K562 (cell line): ENCODE measurements around the gene KCTD6. TPM values are rescaled to one million over a fixed set of nuclear protein-coding genes. Genes with fewer than 3 reads are reported as not detected.

Source experiments
- ATAC-seq: fragments of 200-7000 bp; cut with Tn5 transposase; 3 replicates; pipeline ENCODE4 v1.9.1; 2020; ENCODE audit warnings: moderate library complexity
- BruUV-seq: library from RNA; stranded (reverse); fragments of 400-500 nt; replicated peaks from 2 replicates; lab custom pipeline; 2021; lab: Mats Ljungman, UMichigan
- CTCF ChIA-PET: fragments of 300-600 bp; formaldehyde crosslinking; extraction: SDS; loops from one replicate; lab custom pipeline; 2021; ENCODE audit warnings: low intra/inter-chr PET ratio; lab: Yijun Ruan, JAX
- POLR2A ChIA-PET: fragments of 300-600, 350-650 bp; sonication (Branson Sonifier 250); formaldehyde crosslinking; extraction: SDS; loops from one replicate; lab custom pipeline; 2021; ENCODE audit warnings: antibody characterized with exemption, inconsistent platforms; lab: Yijun Ruan, JAX
- DNase-seq, 4 experiments: peaks; one replicate each; pipeline versions ENCODE4 v3.0.0 to v3.0.0-alpha.2; 2011 to 2018; ENCODE audit warnings: low spot score in 3 of 4, mixed read lengths in 3 of 4; ENCODE audit errors: extremely low read depth in 1 of 4
- FAIRE-seq: peaks from 2 replicates; lab custom pipeline; 2011; peaks lifted over from hg19 to GRCh38; lab: Jason Lieb, UNC
- H2AFZ ChIP-seq: 2 replicates; pipeline ENCODE4 v1.6.0; 2011; ENCODE audit warnings: low read depth, low read length, control low read depth, inconsistent platforms
- H3K27ac ChIP-seq: fragments of 200-600 bp; 3 replicates; pipeline ENCODE4 v1.8.0; 2011; ENCODE audit warnings: low read depth, mild to moderate bottlenecking, control low read depth, inconsistent platforms, low read length, moderate library complexity, mixed read lengths; ENCODE audit errors: extremely low read depth
- H3K27me3 ChIP-seq, 2 experiments: fragments of 300-600 bp in 1 of 2; 2 replicates in 1 of 2; 3 replicates in 1 of 2; pipeline versions ENCODE4 v1.6.0 to v1.8.0; 2011; ENCODE audit warnings: inconsistent platforms in 2 of 2, low read length in 2 of 2, mild to moderate bottlenecking in 1 of 2, mixed read lengths in 1 of 2, moderate library complexity in 1 of 2; ENCODE audit not compliant: control insufficient read depth in 2 of 2, insufficient read depth in 2 of 2
- H3K36me3 ChIP-seq: fragments of 300-600 bp; 3 replicates; pipeline ENCODE4 v1.8.0; 2011; ENCODE audit warnings: mild to moderate bottlenecking, low read length, inconsistent platforms; ENCODE audit not compliant: control insufficient read depth, insufficient read depth
- H3K4me1 ChIP-seq, 2 experiments: fragments of 200-600 bp in 1 of 2; replicated peaks in 1 of 2; 2 replicates in 1 of 2; 3 replicates in 1 of 2; pipeline versions ENCODE4 v1.5.1 to v1.8.0; 2011; ENCODE audit warnings: inconsistent platforms in 2 of 2, low read length in 2 of 2, mild to moderate bottlenecking in 1 of 2, mixed read lengths in 1 of 2, moderate library complexity in 1 of 2; ENCODE audit not compliant: control insufficient read depth in 2 of 2, insufficient read depth in 2 of 2
- H3K4me2 ChIP-seq: 2 replicates; pipeline ENCODE4 v1.6.1; 2011; ENCODE audit warnings: low read length, control low read depth, inconsistent platforms, mixed read lengths; ENCODE audit not compliant: insufficient read depth
- H3K4me3 ChIP-seq: fragments of 200-600 bp; sonication (generic), shearing (Covaris generic); 2 replicates; pipeline ENCODE4 v1.5.1; 2016; ENCODE audit warnings: control low read depth, inconsistent platforms
- H3K79me2 ChIP-seq: fragments of 200-600 bp; 3 replicates; pipeline ENCODE4 v1.8.0; 2011; ENCODE audit warnings: low read length, inconsistent platforms; ENCODE audit not compliant: control insufficient read depth, insufficient read depth
- H3K9ac ChIP-seq, 2 experiments: 2 replicates each; pipeline versions ENCODE4 v1.6.0 to v1.6.1; 2011; ENCODE audit warnings: low read depth in 2 of 2, low read length in 2 of 2, control low read depth in 1 of 2, inconsistent platforms in 1 of 2, mild to moderate bottlenecking in 1 of 2, mixed read lengths in 1 of 2; ENCODE audit not compliant: insufficient read depth in 1 of 2
- H3K9me1 ChIP-seq: one replicate; pipeline ENCODE4 v1.6.0; 2011; ENCODE audit warnings: inconsistent platforms, mild to moderate bottlenecking, low read length, moderate library complexity; ENCODE audit not compliant: control insufficient read depth, insufficient read depth
- H3K9me3 ChIP-seq: replicated peaks from 2 replicates; pipeline ENCODE4 v1.5.1; 2011; ENCODE audit warnings: low read depth, low read length, inconsistent platforms; ENCODE audit not compliant: control insufficient read depth, insufficient read depth
- H4K20me1 ChIP-seq: replicated peaks from 2 replicates; pipeline ENCODE4 v1.6.1; 2011; ENCODE audit warnings: low read length, inconsistent platforms, mixed read lengths; ENCODE audit not compliant: control insufficient read depth, insufficient read depth
- ARNT ChIP-seq, 2 experiments: fragments of 450-650 bp; IDR thresholded peaks; 2 replicates each; pipeline ENCODE4 v1.6.1; 2016; ENCODE audit warnings: mild to moderate bottlenecking in 1 of 2
- HNRNPH1 ChIP-seq: fragments of 200-400 bp; formaldehyde crosslinking; optimal IDR thresholded peaks from 2 replicates; pipeline ENCODE3; 2017; ENCODE audit warnings: low read depth, mild to moderate bottlenecking, low read length, moderate library complexity
- KDM4B ChIP-seq, 2 experiments: fragments of 450-650 bp in 1 of 2; sonication (generic) in 1 of 2; IDR thresholded peaks; 2 replicates each; pipeline ENCODE4 v1.6.1; 2016 to 2017; ENCODE audit warnings: borderline replicate concordance in 2 of 2, antibody characterized with exemption in 1 of 2, low read depth in 1 of 2, mild to moderate bottlenecking in 1 of 2
- WGBS: fragments of 100-300 bp; shearing (Covaris generic); methylation state at CpG from one replicate; pipeline ENCODE4 v1.1.6; 2016; ENCODE audit warnings: low coverage, mixed read lengths; ENCODE audit not compliant: insufficient coverage; ENCODE audit errors: missing lambda C conversion rate; 5-methylcytosine and 5-hydroxymethylcytosine counted together
- in situ Hi-C: fragments of 300-500 bp; cut with MboI; formaldehyde crosslinking; loops from 4 replicates; pipeline ENCODE4 v1.15.0; 2018; ENCODE audit warnings: inconsistent platforms, mixed read lengths
- intact Hi-C: fragments of 100-400 bp; cut with micrococcal nuclease; formaldehyde crosslinking; loops from 2 replicates; pipeline ENCODE4 v1.14.2; 2022
- polyA plus RNA-seq, 8 experiments: library from polyadenylated mRNA; depleted of rRNA in 4 of 8; stranded (reverse) in 5 of 8; unstranded in 3 of 8; fragments of >200 nt; fragmentation: Nextera tagmentation in 2 of 8; fragmentation: Illumina TruSeq in 1 of 8; extraction: Ambion mirVana in 2 of 8; extraction: Trizol in 1 of 8; gene quantifications; 2 replicates each; pipeline versions ENCODE4 v1.2.1 to v1.2.3, GENCODE V29; 2011 to 2014; ENCODE audit warnings: inconsistent platforms in 1 of 8, missing spikeins in 1 of 8
- total RNA-seq, 7 experiments: library from RNA; depleted of rRNA in 6 of 7; stranded (reverse); fragments of >200 nt in 6 of 7; fragmentation: Illumina TruSeq in 2 of 7; extraction: Trizol in 2 of 7; gene quantifications; 2 replicates each; pipeline versions ENCODE4 v1.2.1 to v1.2.3, GENCODE V29; 2011 to 2021; ENCODE audit warnings: low replicate concordance in 1 of 7

The KCTD6 gene
- total and polyA plus RNA-seq, 9 of the 15 experiments (the other 6 are each of a cell fraction or from before 2014, with no cell fraction given), result 2.1 to 5.9 (median 4.5) TPM

GRCh38 chr3:58531555-58531954, 39.7 kb downstream of the KCTD6 start:
- no peak for ATAC-seq
- Histone ChIP-seq H2AFZ (no peak overlapping the region), H3K9me3 (no peaks in the 10 kb centered on the region), H3K9me1 (no peaks in the 10 kb centered on the region), H3K79me2 (no peaks in the 10 kb centered on the region), H3K27ac (no peak overlapping the region), H3K36me3 (no peaks in the 10 kb centered on the region), H3K4me3 (no peak overlapping the region), H3K4me2 (no peak overlapping the region), H3K4me1 (peaks cover 7 to 13% of the 10 kb centered on the region in 2 experiments; a peak in 3 of 5 replicates), H3K27me3 (peaks cover 0 to 5% of the 10 kb centered on the region in 2 experiments; a peak in 1 of 5 replicates), H4K20me1 (no peaks in the 10 kb centered on the region), H3K9ac (no peak overlapping the region)
- intact Hi-C loops, result loop anchor here (5.0 kb wide), 2 partner anchors 209 to 344 kb away; no protein-coding TSS in a partner anchor
- DNase-seq, result no peak
- BruUV-seq, result no TSS peak
- no peak for FAIRE-seq
- TF ChIP-seq HNRNPH1, result no peak
- TF ChIP-seq KDM4B (IDR thresholded peaks at IDR 0.05; ENCODE audit: borderline replicate concordance in 2 of 2, low read depth in 1 of 2), result no peak
- WGBS, result 10% methylated on average over 7 of the region's 7 CpGs
- in situ Hi-C loops, result loop anchor here (5.0 to 10.0 kb wide), 3 partner anchors 104 to 347 kb away; no protein-coding TSS in a partner anchor
- POLR2A ChIA-PET, result interaction anchor here (0.7 kb wide), 1 partner anchor 181 kb away, joined by 4 read pairs; no protein-coding TSS in a partner anchor
- CTCF ChIA-PET, result interaction anchor here (1.1 to 2.2 kb wide), 3 partner anchors 8 to 225 kb away, joined by 4 to 7 read pairs (median 4); partner anchors contain the start of gene HTD2

- no peak overlapping the region for H3K4me2 ChIP-seq
- no peak overlapping the region for H3K27ac ChIP-seq
- DNase-seq (no peak), FAIRE-seq (no peak), ATAC-seq (no peak)
- no peaks in the 10 kb centered on the region for H3K79me2 ChIP-seq
- in situ Hi-C loops (loop anchor here (5.0 to 10.0 kb wide), 3 partner anchors 105 to 347 kb away; no protein-coding TSS in a partner anchor), intact Hi-C loops (loop anchor here (1.0 to 5.0 kb wide), 5 partner anchors 41 to 345 kb away; no protein-coding TSS in a partner anchor)
- BruUV-seq, result no TSS peak
- POLR2A ChIA-PET, result interaction anchor here (0.7 kb wide), 1 partner anchor 181 kb away, joined by 4 read pairs; no protein-coding TSS in a partner anchor
- no peak overlapping the region for H2AFZ ChIP-seq
- H3K4me3 ChIP-seq, result no peak overlapping the region
- no peaks in the 10 kb centered on the region for H3K36me3 ChIP-seq
- peaks cover 0 to 5% of the 10 kb centered on the region in 2 experiments; a peak in 1 of 5 replicates for H3K27me3 ChIP-seq
- WGBS, result 0% methylated on average over 1 of the region's 2 CpGs
- CTCF ChIA-PET, result interaction anchor here (0.7 to 2.2 kb wide), 6 partner anchors 9 to 345 kb away, joined by 3 to 7 read pairs (median 4); partner anchors contain the start of gene HTD2
- peaks cover 7 to 13% of the 10 kb centered on the region in 2 experiments; a peak in 3 of 5 replicates for H3K4me1 ChIP-seq
- no peak overlapping the region for H3K9ac ChIP-seq
- TF ChIP-seq ARNT (IDR thresholded peaks at IDR 0.05), result no peak
- H3K9me1 ChIP-seq, result no peaks in the 10 kb centered on the region
- no peaks in the 10 kb centered on the region for H4K20me1 ChIP-seq
- H3K9me3 ChIP-seq, result no peaks in the 10 kb centered on the region
These were observed 40.1 kb downstream of the KCTD6 start for GRCh38 chr3:58531956-58532355.
